ENCODE data around the gene CZIB.
"Not testable (repeated sequence)": the region's sequence is repeated elsewhere in the genome, so short reads cannot be mapped to it uniquely, and the experiment has no call there.

CZIB gene

DNA sequence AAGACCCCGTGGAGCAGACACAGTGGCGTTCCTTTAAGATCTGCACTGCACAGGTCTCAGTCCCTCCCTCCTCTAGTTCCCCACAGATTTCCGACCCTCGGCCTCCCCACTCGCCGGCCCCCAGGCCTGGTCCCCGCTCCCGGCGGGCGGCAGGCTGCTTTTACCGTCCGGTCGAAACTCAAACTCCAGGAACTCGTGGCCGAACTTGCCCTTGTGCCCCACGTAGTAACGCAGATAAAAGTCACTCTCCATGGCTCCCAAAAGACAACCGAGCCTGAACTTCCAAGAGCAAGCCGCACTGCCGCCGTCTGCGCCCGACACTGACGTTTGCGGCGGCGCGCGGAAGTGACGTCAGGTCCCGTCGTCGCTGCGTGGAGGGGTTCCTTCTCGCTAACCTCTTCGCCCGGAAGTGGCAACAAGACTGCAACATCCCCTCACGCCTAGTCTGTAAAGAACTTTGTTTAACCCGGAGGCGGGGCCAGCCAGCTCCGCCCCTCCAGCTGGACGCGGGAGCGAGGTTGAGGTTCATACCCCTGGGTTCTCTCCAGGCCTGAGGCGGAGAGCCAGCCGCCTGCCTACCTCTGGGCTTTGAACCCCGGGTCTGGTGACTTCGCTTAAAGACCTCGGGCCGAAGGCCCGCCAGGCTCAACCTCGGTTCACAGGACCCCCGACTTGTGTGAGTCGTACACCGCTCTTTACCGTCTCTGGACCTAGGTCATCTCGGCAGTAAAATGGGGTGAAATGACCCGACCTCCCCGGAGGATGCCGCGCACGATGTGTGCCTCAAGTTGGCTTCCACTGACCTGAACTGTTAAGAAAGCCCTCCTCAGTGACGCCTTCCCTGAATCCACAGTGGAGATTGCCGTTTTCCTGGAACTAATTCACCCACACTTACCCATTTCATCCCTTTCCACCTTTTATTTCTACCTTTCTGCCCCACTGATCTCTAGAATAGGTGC lies 18.0 kb upstream of the CZIB start, which contains the start of gene MAGOH:
MAGOH (minus strand) TSS at position 322 of the 959 bp plus-strand sequence; CDS start at position 252, 70 bp downstream.
- peak; percentile 98 for DNase-seq (ENCODE audit: low spot score)

DNA sequence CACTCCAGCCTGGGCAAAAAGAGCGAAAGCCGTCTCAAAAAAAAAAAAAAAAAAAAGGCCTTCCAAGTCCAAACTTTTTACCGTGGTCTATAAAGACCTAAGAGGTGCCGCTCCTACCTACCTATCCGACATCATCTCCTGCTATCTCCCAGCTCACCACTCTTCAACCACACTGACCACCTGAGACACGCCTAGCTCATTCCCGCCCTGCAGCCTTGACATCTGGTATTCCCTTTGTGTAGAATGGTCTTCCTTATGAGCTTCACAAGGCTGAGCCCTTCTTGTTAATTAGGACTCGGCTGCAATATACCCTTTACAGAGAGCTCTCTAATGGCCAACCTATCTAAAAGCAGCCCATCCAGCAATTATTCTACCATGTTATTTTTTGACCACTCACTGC lies 17.2 kb upstream of the CZIB start:
- no peak for DNase-seq (ENCODE audit: low spot score)

DNA sequence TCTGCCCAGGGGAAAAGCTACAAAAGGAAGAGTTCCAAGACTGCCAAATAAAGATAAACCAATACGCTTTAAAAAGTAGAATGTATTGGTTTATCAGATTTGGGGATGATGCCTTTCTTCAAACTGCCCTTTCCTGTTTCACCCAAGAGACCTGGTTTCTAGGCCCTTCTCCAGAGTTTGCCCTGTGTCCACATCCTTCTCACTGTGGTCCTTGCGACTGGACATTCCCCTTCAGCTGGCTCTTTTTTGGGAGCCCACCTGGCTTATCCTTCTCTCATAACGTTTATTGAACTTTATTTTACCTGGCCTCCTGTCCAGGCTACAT lies 490 bp upstream of the CZIB start:
- no peak for DNase-seq (ENCODE audit: low spot score)

DNA sequence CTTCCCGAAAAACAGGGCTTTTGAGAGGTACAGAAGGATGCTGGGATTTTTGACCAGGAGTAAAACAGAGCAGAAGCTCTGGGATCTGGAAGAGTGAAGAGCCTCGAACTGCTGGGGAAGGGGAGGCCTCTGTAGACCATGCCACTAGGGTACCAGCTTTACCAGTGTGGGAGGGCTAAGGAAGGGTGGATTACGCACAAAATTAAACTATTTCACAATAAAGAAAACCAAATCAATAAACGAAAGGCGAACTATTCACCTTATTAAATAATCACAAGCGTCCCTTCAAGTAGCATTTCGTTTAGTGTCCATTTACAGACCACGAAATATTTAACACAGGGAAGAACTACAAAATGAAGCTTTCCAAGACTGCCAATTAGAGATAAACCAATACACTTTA lies 723 bp downstream of the CZIB start:
- no peak for DNase-seq (ENCODE audit: low spot score)

DNA sequence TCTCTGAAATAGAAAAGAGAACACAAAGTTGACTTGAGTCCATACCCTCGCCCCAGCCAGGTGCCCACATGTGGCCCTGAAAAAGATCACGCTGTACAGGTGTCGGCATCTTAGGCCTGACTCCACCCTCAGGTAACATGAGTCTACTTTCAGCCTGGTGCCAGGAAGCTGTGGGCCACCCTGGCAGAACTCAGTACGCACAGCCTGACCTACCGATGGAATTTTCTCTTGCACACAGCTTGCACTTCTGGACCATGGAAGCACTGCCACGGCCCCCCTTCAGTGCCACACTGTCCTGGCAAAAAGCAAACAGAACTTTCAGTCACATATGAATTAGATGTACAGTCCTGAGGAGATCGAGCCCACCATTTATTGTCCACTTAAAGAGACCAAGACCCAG lies 2.2 kb downstream of the CZIB start:
- no peak for DNase-seq (ENCODE audit: low spot score)

DNA sequence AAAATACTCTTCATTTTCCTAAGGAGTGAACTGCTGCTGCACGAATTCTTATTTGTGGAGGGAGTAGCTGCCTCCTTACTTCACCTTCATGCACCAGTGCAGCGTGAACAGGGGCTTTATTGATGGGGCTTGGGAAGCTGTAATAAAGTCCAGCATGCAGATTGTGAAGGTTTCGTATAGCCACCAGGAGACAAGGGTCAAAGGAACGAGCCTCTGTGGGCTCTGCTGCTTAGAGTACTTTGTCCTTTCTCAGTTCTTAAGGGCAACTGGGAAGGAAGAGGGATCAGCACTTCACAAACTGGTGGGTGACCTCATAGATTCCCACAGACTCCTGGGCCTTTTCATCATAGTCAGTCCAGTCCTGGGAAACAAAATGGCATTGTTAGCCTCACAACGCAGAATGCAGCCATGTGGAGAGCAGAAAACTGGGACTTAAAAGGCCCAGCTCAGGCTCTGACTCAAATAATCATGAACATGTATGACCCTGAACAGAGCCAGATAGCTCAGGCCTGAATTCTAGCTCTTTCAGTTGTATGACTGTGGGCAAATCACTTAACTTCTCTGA lies 6.0 kb downstream of the CZIB start:
- no peak for DNase-seq (ENCODE audit: low spot score)

DNA sequence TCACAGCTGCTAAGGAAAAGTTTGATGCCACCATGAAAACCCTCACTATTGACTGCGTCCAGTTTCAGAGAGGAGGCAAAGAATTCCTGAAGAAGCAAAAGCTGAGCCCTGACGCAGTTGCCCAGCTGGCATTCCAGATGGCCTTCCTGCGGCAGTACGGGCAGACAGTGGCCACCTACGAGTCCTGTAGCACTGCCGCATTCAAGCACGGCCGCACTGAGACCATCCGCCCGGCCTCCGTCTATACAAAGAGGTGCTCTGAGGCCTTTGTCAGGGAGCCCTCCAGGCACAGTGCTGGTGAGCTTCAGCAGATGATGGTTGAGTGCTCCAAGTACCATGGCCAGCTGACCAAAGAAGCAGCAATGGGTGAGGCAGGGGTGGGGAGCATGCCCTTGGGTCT lies 9.5 kb downstream of the CZIB start:
- DNase-seq (ENCODE audit: low spot score) = no peak

DNA sequence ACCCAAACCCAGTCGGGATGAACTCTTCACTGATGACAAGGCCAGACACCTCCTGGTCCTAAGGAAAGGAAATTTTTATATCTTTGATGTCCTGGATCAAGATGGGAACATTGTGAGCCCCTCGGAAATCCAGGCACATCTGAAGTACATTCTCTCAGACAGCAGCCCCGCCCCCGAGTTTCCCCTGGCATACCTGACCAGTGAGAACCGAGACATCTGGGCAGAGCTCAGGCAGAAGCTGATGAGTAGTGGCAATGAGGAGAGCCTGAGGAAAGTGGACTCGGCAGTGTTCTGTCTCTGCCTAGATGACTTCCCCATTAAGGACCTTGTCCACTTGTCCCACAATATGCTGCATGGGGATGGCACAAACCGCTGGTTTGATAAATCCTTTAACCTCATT lies 10.1 kb downstream of the CZIB start:
- no peak for DNase-seq (ENCODE audit: low spot score)

DNA sequence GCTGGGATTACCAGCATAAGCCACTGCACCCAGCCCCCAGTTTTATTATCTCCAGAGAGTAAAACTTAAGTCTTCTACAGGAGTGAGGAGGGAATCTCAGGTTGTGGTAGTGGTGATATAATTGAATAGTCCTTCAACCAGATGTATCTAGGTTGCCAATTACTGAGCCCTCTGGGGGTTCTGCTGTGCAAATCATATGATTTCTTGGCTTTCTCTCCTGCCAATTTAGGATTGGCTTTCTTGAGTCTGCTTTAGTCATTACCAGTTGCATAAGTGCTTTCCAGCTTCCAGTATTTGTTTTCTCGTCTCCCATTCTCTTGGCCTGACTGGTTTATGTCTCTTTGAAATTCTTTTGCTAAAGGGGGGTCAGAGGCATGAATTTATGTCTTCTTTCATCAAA lies 12.7 kb downstream of the CZIB start:
- no peak for DNase-seq (ENCODE audit: low spot score)

DNA sequence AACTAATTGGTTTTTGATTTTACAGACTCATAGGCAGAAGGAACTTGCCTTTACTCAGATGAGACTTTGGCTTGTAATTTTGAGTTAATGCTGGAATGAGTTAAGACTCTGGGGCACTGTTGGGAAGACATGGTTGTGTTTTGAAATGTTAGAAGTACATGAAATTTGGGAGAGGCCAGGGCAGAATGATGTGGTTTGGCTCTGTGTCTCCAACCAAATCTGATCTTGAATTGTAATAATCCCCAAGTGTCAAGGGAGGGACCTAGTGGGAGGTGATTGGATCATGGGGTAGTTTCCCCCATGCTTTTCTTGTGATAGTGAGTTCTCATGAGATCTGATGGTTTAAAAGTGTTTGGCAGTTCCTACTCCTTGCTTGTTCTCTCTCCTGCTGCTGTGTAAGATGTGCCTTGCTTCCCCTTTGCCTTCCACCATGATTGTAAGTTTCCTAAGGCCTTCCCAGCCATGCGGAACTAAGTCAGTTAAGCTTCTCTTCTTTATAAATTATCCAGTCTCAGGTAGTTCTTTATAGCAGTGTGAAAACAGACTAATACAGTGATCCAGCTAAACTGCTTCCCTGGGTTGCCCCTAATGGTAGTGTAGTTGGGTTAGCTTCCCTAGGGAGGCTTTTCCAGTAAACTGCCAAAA lies 13.6 kb downstream of the CZIB start:
- no peak for DNase-seq (ENCODE audit: low spot score)

DNA sequence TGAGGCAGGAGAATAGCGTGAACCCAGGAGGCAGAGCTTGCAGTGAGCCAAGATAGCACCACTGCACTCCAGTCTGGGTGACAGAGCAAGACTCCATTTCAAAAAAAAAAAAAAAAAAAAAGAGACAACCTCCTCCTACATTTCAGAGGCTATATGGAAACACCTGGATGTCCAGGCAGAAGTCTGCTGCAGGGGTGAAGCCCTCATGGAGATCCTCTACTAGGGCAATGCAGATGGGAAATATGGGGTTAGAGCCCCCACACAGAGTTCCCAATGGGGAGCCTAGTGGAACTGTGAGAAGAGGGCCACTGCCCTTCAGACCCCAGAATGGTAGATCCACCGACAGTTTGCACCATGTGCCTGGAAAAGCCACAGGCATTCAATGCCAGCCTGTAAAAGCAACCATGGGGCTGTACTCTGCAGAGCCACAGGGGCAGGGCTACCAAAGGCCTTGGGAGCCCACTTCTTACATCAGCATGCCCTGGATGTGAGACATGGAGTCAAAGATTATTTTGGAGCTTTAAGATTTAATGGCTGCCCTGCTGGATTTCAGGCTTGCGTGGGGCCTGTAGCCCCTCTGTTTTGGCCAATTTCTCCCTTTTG lies 14.2 kb downstream of the CZIB start:
- not testable (repeated sequence) for DNase-seq (ENCODE audit: low spot score)

DNA sequence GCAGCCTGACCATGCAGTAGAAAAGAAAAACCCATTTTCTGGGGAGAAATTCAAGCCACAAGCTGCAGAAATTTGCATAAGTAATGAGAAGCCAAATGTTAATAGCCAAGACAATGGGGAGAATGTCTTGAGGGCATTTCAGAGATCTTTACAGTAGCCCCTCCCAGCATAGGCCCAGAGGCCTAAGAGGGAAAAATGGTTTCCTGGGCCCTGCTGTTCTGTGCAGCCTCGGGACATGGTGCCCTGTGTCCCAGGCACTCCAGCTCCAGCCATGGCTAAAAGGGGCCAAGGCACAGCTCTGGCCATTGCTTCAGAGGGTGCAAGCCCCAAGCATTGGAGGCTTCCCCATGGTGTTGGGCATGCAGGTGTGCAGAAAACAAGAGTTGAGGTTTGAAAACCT lies 14.9 kb downstream of the CZIB start:
- DNase-seq (ENCODE audit: low spot score) = not testable (repeated sequence)

DNA sequence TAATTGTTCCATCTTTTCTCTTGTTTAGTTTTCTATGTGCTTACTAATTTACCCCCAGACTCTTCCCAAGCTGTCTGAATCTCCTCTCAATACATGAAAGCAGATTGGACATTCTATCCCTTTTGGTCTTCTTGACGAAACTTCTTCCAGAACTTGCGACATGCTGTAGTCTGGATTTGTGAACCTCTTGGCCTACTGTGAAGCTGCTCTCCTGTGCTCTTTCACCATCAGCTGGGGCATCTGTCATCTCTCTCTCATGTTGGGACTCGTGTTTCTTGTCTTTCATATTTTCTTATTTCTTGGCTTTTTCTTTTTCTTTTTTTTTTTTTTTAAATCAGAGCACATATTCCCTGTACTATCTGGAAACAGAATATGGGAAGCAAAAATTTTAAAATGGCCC lies 17.0 kb downstream of the CZIB start:
- DNase-seq (ENCODE audit: low spot score) = no peak

DNA sequence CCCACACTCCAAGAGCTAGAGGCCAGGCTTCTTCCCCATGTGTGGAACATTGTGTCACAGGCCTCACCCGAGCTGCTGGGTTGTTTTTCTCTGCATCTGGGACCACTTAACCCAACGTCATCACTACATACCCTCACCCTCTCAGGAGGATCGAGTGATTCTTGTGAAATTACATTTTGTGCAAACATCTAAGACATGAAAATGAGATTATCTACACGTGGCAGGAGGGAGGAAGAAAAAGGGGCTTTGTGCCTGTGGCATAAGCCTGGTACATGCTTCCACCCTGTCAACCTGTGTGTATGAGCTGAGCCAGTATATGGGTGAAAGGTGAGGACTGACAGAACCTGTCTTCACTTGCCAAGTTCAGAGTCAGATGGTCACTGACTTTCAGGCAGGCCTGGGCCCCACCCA lies 22.2 kb downstream of the CZIB start:
- DNase-seq (ENCODE audit: low spot score) = peak; percentile 44

DNA sequence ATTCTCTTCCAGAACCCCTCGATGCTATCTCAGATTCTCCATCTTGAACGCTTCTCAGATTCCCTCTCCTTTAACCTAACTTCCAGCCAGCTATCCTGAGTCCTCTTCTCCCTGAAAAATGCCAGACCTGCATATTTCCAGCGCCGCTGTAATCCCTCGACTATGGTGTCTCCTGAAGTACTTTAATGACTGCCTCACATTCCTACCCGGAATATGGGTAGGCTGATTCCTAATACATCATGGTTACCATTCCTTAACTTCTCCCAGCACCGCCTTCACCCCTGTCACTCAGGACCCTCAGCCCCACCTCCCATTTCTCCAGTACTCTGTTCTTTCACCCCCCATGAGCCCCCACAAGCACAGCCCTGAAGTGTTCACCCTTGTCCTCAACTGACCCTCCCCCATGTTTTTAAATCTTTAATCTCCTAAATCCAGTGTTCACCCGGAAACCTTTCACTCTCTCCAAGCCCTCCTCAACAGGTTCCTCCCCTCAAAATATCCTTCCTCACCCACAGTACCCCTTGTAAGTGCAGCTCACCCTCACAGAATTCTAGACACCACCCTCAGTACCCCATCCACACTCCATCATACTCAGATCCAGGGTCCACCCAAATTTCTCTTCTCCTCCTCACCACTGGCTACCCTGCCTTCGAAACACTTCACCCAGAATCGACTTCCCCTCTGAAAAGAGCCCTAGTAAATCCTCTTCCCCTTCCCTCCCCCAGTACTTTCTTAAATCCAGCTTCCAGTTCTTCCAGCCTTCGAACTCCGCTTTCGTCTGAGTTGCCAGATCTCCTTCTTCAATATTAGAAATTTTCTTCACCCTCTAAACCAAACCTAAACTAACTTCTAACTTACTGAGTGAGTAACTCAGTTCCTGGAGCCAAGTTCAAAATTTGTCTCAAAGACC lies 22.9 kb downstream of the CZIB start:
- no peak for DNase-seq (ENCODE audit: low spot score)

DNA sequence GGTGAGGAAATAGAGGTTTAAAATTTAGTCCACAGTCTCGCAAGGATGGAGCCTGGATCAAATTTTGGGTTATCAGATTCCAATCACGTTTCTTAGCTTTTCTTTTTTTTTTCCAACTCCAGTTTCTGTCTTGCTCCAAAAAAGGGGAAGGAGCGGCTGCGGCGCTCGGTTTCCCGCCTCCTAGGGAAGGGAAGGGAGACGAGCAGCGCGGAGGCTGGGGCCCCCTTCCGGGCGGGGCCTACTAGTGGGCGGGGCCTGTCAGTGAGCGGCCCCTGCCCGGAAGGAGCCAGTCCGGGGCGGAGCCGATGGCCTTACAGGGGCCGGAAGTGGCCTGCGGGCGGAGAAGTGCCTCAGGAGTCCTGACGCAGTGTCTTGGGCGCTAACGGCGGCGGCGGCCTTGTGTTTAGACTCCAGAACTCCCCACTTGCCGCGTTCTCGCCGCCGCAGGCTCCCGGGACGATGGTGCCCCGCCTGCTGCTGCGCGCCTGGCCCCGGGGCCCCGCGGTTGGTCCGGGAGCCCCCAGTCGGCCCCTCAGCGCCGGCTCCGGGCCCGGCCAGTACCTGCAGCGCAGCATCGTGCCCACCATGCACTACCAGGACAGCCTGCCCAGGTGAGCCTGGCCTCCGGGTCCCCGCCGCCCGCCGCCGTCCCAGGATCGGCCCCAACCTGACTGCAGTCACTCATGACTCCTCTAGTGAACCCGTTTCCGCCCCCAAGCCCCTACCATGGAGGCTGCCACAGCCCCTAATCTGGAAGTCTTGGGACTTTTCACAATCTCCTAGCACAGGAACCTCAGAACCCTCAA lies 23.7 kb downstream of the CZIB start, which contains the start of gene CPT2:
CPT2 (plus strand) TSS at position 340 of the 806 bp plus-strand sequence; CDS start at position 460, 120 bp downstream.
- DNase-seq (ENCODE audit: low spot score) = peak; percentile 99

DNA sequence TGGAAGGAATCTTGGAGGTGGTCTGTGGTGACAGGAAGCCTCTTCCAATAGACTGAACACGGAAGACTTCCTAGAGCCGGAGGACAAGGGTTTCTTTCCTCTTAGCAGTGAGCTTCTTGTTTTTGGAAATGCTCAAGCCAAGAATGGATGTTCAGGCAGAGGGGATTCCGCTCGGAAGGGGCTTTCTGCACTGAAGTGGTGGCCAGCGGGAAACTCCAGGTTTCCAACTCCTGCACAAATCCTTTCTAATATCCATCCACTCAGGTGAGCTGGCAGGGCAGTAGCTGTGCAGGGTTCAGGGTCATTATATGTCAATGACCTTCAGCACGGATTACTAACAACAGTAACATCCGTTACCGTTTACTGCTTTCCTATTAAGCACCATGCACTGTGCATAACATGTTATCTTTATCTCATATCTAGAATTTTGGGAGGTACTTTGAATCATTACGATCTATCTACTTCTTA lies 24.4 kb downstream of the CZIB start:
- DNase-seq (ENCODE audit: low spot score) = no peak

DNA sequence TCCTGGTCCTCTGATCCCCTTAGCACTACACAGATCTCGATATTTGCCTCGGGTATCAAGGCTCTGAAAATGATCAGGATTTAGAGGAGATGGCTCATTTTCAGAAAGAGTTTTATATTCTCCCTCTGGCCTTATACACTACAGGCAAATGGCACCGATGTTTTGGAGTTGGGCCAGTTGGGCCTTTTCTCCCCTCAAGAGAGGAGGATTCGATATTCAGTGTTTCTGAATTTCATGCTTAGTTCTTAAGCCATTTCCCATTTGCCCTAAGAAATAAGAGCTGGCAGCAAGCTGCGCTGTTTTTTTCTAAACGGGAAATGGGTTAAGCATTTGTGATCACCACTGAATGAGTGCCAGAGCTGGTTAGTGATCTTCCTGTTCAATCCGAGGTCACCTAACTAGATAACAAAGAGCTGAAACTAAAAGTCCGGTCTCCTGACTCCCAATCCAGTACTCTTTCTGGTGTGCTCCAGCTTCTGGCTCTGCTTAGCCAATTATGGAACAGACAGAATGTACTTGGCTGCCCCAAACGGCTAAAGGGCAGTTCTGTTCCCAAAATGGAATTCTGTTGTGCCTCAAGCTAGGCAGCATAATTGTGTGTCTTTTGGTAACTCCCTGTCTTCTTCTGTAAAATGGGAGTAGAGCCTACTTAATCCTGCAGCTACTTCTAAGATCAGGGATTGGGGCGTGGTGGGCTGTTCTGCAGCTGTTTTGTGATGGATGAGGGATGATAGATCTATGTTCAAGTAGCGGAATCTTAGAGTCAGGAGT lies 25.0 kb downstream of the CZIB start:
- no peak for DNase-seq (ENCODE audit: low spot score)

DNA sequence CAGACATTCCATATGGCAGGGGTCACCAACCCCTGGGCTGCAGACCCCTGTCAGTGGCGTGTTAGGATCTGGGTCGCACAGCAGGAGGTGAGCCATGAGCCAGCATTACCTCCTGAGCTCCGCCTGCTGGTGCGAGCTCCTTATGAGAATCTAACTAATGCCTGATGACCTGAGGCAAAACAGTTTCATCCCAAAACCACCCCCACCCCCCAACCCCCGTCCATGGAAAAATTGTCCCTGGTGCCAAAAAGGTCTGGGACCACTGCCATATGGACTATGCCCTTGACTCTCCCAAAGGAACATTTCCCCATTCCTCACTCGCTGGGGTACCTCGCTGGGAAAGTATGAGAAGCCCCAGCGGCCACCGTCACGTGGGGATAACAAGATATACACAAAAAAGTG lies 30.2 kb downstream of the CZIB start:
- no peak for DNase-seq (ENCODE audit: low spot score)

DNA sequence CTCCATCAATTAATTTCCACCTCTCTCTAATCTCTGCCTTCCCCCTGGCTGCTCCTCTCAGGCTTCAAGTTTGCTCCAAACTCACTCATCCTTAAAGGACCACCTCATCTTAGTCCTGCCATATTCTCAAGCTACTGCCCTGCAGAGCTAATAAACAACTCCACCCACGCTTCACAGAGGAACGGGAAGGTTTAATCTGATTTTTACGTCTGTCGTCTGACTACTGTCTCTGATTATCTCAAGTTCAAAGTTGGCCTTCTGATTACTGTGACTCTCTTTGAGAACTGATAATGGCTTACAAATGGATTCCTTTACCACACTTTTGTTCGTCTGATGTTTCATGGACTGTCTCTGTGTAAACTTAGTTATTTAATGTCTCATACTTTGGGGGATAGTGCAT lies 31.4 kb downstream of the CZIB start:
- DNase-seq (ENCODE audit: low spot score) = no peak

Data from AG08395 (cell line).